Adrenal gland (tissue), 12 donors: ENCODE results near the gene OR2A42. TPM values are rescaled to one million over a fixed set of nuclear protein-coding genes. Genes with fewer than 3 reads are reported as not detected.
"Not testable (repeated sequence)": the region's sequence is repeated elsewhere in the genome, so short reads cannot be mapped to it uniquely, and the experiment has no call there.

ENCODE experiments used
- DNase-seq, 7 donors: peaks; one replicate each; pipeline ENCODE4 v3.0.0-alpha.2; 2019 to 2020
- H3K27ac ChIP-seq, 5 donors: fragments of 200-600 bp; sonication (generic) in 4 of 5; 1 replicate in 3 of 5; 2 replicates in 2 of 5; pipeline versions ENCODE4 v1.5.1 to v1.8.0; 2016 to 2020; ENCODE audit warnings: mild to moderate bottlenecking in 1 of 5
- H3K27me3 ChIP-seq: fragments of 200-600 bp; 2 replicates; pipeline ENCODE4 v1.8.0; 2021
- H3K36me3 ChIP-seq, 2 donors: fragments of 200-600 bp; replicated peaks in 1 of 2; 1 replicate in 1 of 2; 2 replicates in 1 of 2; pipeline versions ENCODE4 v1.5.1 to v1.8.0; 2018 to 2022
- H3K4me1 ChIP-seq, 2 donors: fragments of 200-600 bp; replicated peaks in 1 of 2; 1 replicate in 1 of 2; 2 replicates in 1 of 2; pipeline versions ENCODE4 v1.5.1 to v1.8.0; 2018 to 2021
- H3K4me3 ChIP-seq, 4 donors: fragments of 200-600 bp; sonication (generic) in 3 of 4; one replicate each; pipeline ENCODE4 v1.5.1; 2016 to 2018
- H3K9me3 ChIP-seq, 3 donors: fragments of 200-600 bp; sonication (generic) in 1 of 3; replicated peaks in 1 of 3; 1 replicate in 2 of 3; 2 replicates in 1 of 3; pipeline versions ENCODE4 v1.5.1 to v1.8.0; 2016 to 2021
- POLR2A ChIP-seq, 2 donors: fragments of 450-650 bp; IDR thresholded peaks; one replicate each; pipeline ENCODE4 v1.6.1; 2017; ENCODE audit warnings: antibody characterized with exemption in 2 of 2, mild to moderate bottlenecking in 2 of 2, moderate library complexity in 1 of 2
- WGBS, 4 donors: extraction: QIAGEN DNeasy Blood & Tissue Kit in 2 of 4; methylation state at CpG; one replicate each; pipeline versions ENCODE4 v1.1.5 to v1.1.7; 2013 to 2017; 5-methylcytosine and 5-hydroxymethylcytosine counted together
- intact Hi-C, 2 donors: fragments of 100-400 bp; cut with DNase I; formaldehyde crosslinking; loops; one replicate each; pipeline versions ENCODE4 v1.14.1 to v1.15.0; 2022 to 2023
- polyA plus RNA-seq, 3 donors: library from polyadenylated mRNA; stranded (reverse); fragments of 200-250 nt in 2 of 3; fragments of 350-450 nt in 1 of 3; fragmentation: Illumina TruSeq in 1 of 3; extraction: RNeasy Lipid Tissue Mini Kit (QIAGEN cat#74804) in 1 of 3; gene quantifications; one replicate each; pipeline ENCODE4 v1.2.3, GENCODE V29; 2013 to 2014
- total RNA-seq, 9 donors: library from RNA; depleted of rRNA in 4 of 9; stranded (reverse); fragments of >200 nt in 4 of 9; fragments of 120-200 nt in 1 of 9; fragmentation: NEBNext Ultra II Directional in 1 of 9; extraction: Animal tissue kit (Norgen Biotek cat#: 25700) in 1 of 9; gene quantifications; one replicate each; pipeline versions ENCODE4 v1.1.0 to v1.2.4, GENCODE V29; 2013 to 2023
- TF ChIP-seq, protein P1 (sequence below), 6 experiments: fragments of 450-650 bp in 4 of 6; fragments of 200-600 bp in 2 of 6; sonication (generic) in 1 of 6; IDR thresholded peaks; 1 replicate in 5 of 6; 2 replicates in 1 of 6; pipeline versions ENCODE4 v1.5.1 to v1.8.0; 2016 to 2021; ENCODE audit warnings: antibody characterized with exemption in 6 of 6, mild to moderate bottlenecking in 2 of 6, moderate library complexity in 1 of 6
- donor health status: healthy with polysubstance abuse.
- donor health status: Bipolar disorder and iron deficiency.
- donor health status: DM: yes; HTN: yes; CAD: no.
- donor health status: DM: no; HTN: no; CAD: no.
- donor health status: DM: no; HTN: no; CAD: no.
- donor health status: DM: yes; HTN: yes; CAD: no.

OR2A42 gene
- total and polyA plus RNA-seq, 12 donors, result 0.07 to 0.18 (median 0.12) TPM; not detected in 6

DNA sequence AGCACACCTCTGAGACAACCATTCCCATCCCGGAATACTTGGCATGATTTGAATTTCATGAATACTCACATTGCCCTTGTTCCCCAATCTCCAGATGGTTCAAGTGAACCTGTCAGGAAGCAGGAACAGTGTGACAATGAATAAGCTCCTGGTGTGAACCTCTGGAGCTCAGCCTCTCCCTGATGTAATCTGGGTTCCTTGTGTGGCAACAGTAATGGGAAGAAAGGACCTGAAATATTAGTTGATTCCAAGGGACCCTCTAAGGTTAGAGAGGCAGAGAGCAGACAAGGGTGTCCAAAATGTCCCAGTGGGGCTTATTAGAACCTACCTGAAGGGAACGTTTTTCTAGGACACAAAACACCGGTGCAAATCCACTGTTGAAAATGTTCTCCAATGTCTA lies 16.7 kb upstream of the OR2A42 start:
- H3K4me3 ChIP-seq, result no peak overlapping the region
- no peaks in the 10 kb centered on the region for H3K27me3 ChIP-seq
- H3K9me3 ChIP-seq, result no peaks in the 10 kb centered on the region
- H3K36me3 ChIP-seq, result no peaks in the 10 kb centered on the region
- H3K4me1 ChIP-seq, result no peaks in the 10 kb centered on the region
- TF ChIP-seq, protein P1, sequence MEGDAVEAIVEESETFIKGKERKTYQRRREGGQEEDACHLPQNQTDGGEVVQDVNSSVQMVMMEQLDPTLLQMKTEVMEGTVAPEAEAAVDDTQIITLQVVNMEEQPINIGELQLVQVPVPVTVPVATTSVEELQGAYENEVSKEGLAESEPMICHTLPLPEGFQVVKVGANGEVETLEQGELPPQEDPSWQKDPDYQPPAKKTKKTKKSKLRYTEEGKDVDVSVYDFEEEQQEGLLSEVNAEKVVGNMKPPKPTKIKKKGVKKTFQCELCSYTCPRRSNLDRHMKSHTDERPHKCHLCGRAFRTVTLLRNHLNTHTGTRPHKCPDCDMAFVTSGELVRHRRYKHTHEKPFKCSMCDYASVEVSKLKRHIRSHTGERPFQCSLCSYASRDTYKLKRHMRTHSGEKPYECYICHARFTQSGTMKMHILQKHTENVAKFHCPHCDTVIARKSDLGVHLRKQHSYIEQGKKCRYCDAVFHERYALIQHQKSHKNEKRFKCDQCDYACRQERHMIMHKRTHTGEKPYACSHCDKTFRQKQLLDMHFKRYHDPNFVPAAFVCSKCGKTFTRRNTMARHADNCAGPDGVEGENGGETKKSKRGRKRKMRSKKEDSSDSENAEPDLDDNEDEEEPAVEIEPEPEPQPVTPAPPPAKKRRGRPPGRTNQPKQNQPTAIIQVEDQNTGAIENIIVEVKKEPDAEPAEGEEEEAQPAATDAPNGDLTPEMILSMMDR (IDR thresholded peaks at IDR 0.05), result no peak
- TF ChIP-seq POLR2A (IDR thresholded peaks at IDR 0.05), result no peak
- WGBS, 4 donors, result 65 to 81% (median 73%) methylated on average over 3 of the region's 3 CpGs
- H3K27ac ChIP-seq, result no peak overlapping the region
- no peak for DNase-seq
- intact Hi-C loops, result no loop called here

DNA sequence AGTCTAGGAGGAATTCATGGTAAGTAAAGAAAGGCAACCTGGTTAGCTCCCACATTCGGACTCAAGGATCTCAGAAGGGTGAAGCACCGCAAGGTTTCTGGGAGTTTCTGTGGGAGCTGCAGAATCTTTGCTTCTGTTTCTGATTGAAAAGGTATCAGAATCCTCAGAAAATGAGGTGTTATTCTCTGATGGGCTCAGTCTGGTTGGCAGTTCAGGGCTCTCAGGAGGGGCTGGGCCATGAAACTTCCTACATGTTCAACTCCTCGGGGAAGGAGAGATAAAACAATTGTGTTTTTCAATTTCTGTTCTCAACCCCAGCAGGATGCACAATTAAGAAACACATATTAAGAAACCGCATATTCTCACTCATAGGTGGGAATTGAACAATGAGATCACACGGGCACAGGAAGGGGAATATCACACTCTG lies 16.1 kb upstream of the OR2A42 start:
- WGBS, 4 donors, result 69 to 75% (median 71%) methylated on average over 5 of the region's 5 CpGs
- Histone ChIP-seq H3K4me3 (no peak overlapping the region), H3K4me1 (no peaks in the 10 kb centered on the region), H3K27me3 (no peaks in the 10 kb centered on the region), H3K9me3 (no peaks in the 10 kb centered on the region), H3K36me3 (no peaks in the 10 kb centered on the region), H3K27ac (no peak overlapping the region)
- intact Hi-C loops, result no loop called here
- DNase-seq, result no peak
- no peak for TF ChIP-seq POLR2A (IDR thresholded peaks at IDR 0.05)
- TF ChIP-seq, protein P1 (IDR thresholded peaks at IDR 0.05), result no peak

DNA sequence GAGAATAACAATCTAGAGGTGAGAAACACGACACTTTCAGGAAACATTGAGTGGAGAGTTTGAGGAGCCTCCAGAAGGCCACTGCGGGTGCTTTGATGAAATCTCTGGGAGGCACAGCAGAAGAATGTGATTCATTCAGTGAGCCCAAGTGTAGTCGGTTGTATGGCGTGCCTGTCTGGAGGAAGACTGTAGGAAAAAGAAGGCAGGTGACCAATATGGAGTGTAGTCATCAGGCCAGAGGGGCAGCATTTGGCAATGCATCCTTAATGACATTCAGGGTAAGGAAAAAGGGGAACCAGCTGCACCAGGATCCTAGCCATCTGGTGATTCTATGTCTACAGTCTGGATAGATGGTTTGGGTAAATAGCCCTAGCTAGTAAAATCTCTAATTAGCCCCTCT lies 12.9 kb upstream of the OR2A42 start:
- not testable (repeated sequence) for DNase-seq
- WGBS, 4 donors, result no CpG with 5 or more reads among the region's 4 CpGs

GRCh38 chr7:144247674-144248330 lies 8.4 kb upstream of the OR2A42 start:
- H3K4me1 ChIP-seq, H3K36me3 ChIP-seq, H3K27ac ChIP-seq, H3K9me3 ChIP-seq, H3K27me3 ChIP-seq, intact Hi-C loops, H3K4me3 ChIP-seq, DNase-seq: not testable (repeated sequence)
- WGBS, 4 donors, result no CpG with 5 or more reads among the region's 1 CpG

More for the DNA sequence above, 12.9 kb upstream of the OR2A42 start:
- H3K27me3 ChIP-seq, H3K4me3 ChIP-seq, H3K27ac ChIP-seq, H3K36me3 ChIP-seq, intact Hi-C loops, H3K9me3 ChIP-seq, H3K4me1 ChIP-seq: not testable (repeated sequence)

GRCh38 chr7:144246967-144247366 lies 7.6 kb upstream of the OR2A42 start:
- H3K4me1 ChIP-seq, intact Hi-C loops, H3K27me3 ChIP-seq, DNase-seq, H3K36me3 ChIP-seq, H3K4me3 ChIP-seq, H3K9me3 ChIP-seq, H3K27ac ChIP-seq: not testable (repeated sequence)
- WGBS, 4 donors, result no CpG with 5 or more reads among the region's 5 CpGs

- H3K27me3 ChIP-seq, intact Hi-C loops, H3K9me3 ChIP-seq, H3K4me3 ChIP-seq, DNase-seq, H3K4me1 ChIP-seq, H3K27ac ChIP-seq, H3K36me3 ChIP-seq: not testable (repeated sequence)
- WGBS, 4 donors, result no CpG with 5 or more reads among the region's 2 CpGs
Measured at GRCh38 chr7:144245372-144245771, 6.0 kb upstream of the OR2A42 start.

- H3K4me3 ChIP-seq, H3K4me1 ChIP-seq, H3K9me3 ChIP-seq, H3K36me3 ChIP-seq, intact Hi-C loops, DNase-seq, H3K27ac ChIP-seq, H3K27me3 ChIP-seq: not testable (repeated sequence)
- WGBS, 4 donors, result 80 to 100% (median 93%) methylated on average over 1 to 2 of the region's 2 CpGs
Measured at GRCh38 chr7:144238530-144239082, 799 bp downstream of the OR2A42 start.

- intact Hi-C loops, H3K27me3 ChIP-seq, H3K4me1 ChIP-seq, DNase-seq, H3K27ac ChIP-seq, H3K4me3 ChIP-seq, H3K9me3 ChIP-seq, H3K36me3 ChIP-seq: not testable (repeated sequence)
- 55 to 81% (median 62%) methylated on average over 1 of the region's 1 CpG for WGBS, 4 donors
Measured at GRCh38 chr7:144233039-144233438, 6.4 kb downstream of the OR2A42 start.

DNA sequence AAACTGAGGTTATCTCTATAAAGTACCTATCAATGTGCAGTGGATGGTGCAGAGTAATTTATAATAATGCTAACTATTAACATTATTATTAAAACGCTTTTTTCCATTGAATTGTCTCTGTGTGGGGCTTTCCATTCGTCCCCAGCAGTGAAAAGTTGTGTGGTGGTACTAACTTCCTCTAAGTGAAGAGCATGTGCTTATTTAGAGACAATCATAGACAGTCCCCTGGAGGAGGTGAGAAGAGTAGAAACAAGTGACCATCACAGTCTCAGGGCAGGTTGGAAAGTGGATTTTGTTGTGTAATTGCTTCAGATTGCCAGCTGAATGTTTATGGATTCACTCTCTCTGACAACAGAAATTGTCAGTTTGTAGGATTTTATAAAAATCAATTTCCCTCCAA lies 8.4 kb downstream of the OR2A42 start:
- WGBS, 4 donors, result no CpG with 5 or more reads among the region's 2 CpGs

More for the DNA sequence above, 8.4 kb downstream of the OR2A42 start:
- intact Hi-C loops, H3K4me3 ChIP-seq, H3K4me1 ChIP-seq, H3K9me3 ChIP-seq, H3K36me3 ChIP-seq, H3K27me3 ChIP-seq, H3K27ac ChIP-seq, DNase-seq: not testable (repeated sequence)
